GM19023 (cell line): Measurements from ENCODE around the gene CPXM2.

ENCODE experiments used
- ATAC-seq: cut with Tn5 transposase; IDR thresholded peaks from one replicate; pipeline ENCODE4 v1.9.1; 2021; ENCODE audit warnings: mild to moderate bottlenecking, moderate library complexity; ENCODE audit not compliant: unreplicated experiment

CPXM2 gene

DNA sequence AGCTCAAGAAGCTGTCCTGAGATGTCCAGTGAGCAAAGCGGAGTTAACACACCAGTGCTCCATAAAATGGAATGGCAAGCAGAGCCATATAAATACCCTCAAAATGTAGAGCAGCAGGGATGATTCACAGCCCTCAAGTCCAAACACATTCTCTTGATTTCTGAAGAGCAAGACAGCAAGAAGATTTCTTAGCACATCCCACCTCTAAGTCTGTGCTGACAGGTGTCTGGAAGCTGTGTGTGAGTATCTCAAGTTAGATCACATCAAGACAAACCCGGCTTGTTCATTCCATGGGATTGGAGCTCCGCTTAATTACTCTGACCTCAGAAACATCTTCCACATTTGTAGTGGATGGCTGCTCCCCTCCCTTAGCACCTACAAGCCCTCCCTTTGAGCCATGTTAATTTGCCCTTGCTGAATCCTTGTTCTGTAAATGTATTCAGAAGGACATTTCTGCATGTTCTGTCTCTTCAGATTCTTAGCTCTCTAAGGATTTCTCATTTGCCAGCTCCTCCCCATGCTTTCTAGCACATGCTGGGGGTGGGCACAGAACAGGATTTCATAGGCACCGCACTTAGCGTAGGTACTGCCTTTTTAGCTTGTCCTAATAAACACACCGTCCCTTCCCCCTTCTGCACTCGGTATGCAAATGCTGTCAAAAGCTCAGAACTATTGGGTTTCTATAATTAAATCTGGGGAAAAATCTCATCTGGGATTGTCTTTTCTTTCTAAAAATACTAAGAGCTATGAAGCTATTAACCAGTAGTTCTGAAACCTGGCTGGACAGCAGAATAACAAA lies 112.7 kb downstream of the CPXM2 start:
- no peak for ATAC-seq

DNA sequence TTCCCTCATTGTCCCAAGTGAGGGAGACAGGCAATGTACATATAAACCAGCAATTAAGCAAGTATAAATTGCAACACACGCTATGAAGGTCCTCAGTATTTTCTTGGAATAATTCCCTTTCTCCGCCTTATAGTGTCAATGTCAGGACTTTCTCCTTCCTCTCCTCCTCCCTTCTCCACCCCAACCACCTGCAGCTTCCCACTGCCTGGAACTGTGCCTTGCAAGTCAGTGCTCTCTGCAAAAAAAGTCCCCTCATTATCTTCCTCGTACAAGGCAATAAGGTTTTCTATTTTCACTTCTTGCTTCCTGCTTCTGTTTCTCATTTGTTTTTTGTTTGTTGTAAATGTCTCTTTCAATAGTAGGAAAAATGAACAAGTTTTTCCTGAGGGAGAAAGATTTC lies 113.7 kb downstream of the CPXM2 start:
- no peak for ATAC-seq

DNA sequence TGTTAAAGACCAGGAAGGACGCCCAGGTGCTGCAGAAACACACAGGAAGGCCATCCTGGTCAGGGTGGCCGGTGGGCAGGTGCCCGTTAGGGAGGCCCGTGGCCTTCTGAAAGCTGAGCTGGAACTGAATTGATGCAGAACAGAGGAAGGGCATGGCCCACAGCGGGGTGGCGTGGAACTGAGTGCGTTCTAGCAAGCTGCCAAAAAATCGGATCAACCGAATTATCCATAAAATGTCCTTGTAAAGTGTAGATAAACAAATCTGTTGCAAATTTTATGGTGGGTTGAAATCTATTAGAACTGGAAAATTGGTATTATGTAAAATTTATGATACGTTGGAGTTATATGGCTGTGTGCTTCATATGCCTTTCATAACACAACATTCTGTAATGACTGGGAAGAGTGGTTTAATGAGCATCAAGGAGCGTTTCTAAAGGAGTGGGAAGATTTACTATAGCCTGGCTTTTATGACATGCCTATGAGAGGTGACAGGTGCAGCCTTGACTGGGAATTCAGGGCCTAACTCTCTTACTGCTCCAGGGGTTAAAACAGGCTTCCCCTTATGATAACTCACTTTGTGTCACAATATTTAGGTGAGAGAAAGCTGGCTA lies 117.4 kb downstream of the CPXM2 start:
- ATAC-seq: no peak

DNA sequence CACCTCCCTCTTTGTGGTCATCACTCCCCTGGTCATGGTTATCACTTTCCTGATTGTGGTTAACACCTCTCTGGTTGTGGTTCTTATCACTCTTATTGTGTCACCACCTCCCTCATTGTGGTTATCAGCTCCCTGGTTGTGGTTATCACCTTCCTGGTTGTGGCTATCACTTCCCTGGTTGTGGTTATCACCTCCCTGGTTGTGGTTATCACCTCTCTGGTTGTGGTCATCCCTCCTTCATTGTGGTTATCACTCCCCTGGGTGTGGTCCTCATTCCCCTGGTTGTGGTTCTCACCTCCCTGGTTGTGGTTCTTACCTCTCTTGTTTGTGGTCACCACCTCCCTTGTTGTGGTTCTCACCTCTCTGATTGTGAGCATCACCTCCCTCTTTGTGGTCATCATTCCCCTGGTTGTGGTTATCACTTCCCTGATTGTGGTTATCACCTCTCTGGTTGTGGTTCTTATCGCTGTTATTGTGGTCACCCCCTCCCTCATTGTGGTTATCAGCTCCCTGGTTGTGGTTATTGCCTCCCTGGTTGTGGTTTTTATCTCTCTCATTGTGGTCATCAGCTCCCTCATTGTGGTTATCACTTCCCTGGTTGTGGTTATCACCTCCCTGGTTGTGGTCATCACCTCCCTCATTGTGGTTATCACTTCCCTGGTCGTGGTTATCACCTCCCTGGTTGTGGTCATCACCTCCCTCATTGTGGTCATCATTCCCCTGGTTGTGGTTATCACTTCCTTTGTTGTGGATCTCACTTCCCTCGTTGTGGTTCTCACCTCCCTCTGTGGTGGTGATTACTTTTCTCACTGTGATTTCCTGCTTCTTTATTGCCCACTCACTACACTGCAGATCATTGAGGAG lies 118.7 kb downstream of the CPXM2 start:
- ATAC-seq: no peak

- no peak for ATAC-seq
Measured at GRCh38 chr10:123771877-123772644, 119.5 kb downstream of the CPXM2 start.

DNA sequence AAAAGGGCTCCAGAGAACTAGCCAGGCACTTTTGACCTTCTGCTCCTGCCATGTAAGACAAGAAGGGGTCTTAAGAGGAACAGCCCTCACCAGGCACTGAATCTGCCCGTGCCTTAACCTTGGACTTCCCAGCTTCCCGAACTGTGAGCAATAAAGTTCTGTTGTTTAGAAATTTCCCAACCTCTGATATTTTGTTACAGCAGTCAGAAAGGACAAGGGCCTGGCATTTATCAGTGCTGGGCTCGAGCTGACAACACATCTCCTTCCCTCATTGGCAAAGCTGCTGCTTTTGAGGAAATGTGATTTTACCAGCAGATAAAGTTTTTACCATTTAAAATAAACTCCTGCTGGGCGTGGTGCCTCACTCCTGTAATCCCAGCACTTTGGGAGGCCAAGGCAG lies 122.0 kb downstream of the CPXM2 start:
- no peak for ATAC-seq

GRCh38 chr10:123766761-123767160 lies 124.8 kb downstream of the CPXM2 start:
- ATAC-seq: no peak

DNA sequence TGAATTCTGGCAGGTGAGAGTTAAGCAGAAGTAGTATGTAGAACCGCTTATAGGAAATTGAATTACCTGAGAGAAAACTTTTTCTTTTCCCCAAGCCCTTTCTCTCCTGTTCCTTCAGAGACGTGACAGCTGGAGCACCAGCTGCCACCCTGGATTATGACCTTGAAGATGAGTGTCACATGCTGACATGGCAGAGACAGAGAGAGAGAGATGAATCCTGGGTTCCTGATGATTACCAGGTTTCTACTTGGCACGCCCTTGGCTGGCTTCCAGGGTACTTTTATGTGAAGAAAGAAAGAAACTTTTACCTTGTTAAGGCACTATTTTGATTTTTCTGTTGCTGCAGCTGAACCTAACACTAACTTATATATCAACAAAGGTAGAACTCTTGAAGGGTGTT lies 125.6 kb downstream of the CPXM2 start:
- no peak for ATAC-seq

DNA sequence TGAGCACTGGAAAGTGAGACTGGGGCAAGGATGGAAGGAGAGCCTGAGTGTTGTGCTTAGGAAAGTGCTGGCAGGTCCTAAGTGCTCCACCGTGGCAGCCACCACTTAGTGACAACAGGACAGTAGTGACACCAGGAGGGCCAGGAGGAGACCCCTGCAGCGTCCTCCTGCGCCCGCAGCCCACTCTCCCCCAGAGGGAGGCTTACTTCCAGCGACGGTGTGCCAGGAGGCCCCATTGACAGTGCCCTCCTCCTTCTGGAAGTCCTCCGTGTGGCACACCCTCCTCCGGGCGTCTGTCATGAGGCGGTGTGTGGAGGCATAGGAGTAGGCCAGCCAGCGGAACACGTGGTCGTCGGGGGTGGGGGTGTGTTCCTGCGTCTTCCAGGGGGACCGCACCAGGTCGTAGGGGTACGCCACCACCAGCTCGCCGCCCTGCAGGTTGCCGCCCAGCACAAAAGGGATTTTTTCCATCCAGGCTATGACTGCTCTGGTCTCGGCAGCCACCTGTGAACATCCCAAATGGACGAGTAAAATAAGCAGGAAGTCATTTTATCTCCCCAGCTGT lies 129.9 kb downstream of the CPXM2 start:
- no peak for ATAC-seq

- no peak for ATAC-seq
Measured at GRCh38 chr10:123761038-123761428, 130.6 kb downstream of the CPXM2 start.

GRCh38 chr10:123760356-123761037 lies 131.1 kb downstream of the CPXM2 start:
- no peak for ATAC-seq

GRCh38 chr10:123759501-123760031 lies 132.0 kb downstream of the CPXM2 start:
- no peak for ATAC-seq

- no peak for ATAC-seq
Measured at GRCh38 chr10:123759041-123759440, 132.6 kb downstream of the CPXM2 start.

DNA sequence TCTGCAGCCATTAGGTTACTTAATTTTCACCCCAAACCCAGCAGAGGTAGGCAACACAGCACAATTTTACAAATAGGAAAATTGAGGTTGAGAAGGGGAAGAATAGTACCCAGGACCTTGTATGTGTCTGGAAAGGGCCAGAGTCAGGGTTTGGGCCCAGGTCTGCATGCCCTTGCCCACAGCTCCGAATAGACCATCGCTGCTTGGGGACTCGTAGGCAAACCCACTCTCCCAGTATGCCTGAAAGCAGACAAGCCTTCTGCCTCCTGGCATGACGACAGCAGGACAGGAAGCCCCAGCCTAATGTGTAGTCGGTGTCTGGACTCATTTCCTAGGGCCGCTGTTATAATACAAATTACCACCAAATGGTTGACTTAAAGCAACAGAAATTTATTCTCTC lies 133.8 kb downstream of the CPXM2 start:
- no peak for ATAC-seq

GRCh38 chr10:123755061-123755460 lies 136.5 kb downstream of the CPXM2 start:
- ATAC-seq: no peak

DNA sequence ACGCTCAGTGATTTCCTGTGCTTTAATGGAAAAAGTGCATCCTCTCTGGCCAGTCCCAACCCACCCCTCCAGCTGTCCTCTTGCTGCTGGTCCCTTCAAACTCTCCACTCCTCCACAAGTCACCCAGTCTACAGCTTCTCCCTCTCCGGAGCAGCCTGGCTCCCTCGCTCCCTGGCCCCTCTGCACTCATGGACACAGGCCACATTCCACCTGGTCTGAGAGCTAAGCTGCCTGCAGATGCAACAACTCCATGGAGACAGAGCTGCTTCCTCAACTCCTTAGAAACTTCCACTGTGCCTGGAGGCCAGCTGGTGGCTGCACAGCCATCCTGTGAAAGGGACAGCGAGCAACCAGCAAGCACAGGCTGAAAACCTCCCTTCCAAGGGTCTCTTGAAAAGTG lies 137.5 kb downstream of the CPXM2 start:
- ATAC-seq: no peak

DNA sequence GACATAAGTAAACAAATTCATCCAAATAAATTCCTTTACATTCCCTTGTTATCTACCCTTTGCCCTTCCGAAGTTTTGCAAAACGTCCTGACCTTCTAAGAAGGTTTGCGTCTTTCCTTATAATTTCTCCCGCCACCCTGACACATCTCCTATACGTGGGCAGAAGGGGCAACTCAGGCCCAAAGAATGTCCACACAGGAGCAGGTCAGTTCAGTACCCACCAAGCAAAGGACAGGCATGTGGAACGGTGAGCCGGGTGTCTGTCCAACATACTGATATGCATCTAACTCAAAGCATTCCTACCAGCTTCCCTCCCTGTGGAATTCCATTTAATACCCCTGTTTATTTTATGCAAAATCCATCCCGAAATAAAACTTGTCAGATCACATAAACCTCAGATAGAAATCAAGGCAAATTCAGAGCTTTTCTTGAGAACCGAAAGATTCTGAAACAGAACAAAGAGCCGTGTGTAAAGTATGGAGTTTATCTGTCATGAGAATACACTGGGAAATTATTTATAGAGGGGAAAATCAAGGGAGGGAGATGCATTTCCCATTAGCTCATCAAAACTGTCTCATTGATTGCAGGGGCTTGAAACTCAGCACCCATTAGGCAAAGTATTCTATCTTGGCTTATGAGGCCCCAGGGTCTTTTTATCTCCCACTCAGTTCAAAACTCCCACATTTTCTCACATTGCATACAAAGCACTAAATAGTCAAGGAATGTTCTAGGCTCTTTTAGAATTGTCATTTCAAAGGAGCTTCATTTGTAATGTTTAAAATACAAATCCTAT lies 140.1 kb downstream of the CPXM2 start:
- ATAC-seq: no peak

DNA sequence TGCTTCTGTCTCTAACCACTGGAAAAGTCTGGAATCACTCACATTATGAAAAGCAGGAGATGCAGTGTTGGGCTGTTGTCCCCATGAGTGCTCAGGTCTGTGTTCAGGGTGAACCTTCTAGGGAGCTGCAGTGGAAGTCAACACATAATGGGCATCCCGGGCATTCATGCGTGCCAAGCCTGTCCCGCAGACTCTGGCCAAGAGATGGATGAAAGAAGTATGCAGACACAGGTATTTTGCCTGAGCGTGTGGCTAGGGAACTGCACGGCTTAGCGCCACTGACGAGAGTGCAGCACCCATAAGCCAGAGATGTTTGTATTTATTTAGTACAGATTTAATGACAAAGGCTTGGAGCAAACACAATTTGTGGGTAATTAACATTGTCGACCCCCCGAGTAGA lies 140.7 kb downstream of the CPXM2 start:
- no peak for ATAC-seq

- ATAC-seq: no peak
Measured at GRCh38 chr10:123748711-123749110, 142.9 kb downstream of the CPXM2 start.
